SU-DHL-6 (cell line): ENCODE measurements around the gene TRPM3.

ENCODE experiments used
- H2AFZ ChIP-seq: fragments of 200-600 bp; sonication (generic); 2 replicates; pipeline ENCODE4 v1.6.1; 2014; ENCODE audit warnings: low read depth, mild to moderate bottlenecking, moderate library complexity, mixed read lengths, antibody characterized with exemption, low read length; ENCODE audit not compliant: severe bottlenecking
- H3F3A ChIP-seq: fragments of 200-600 bp; shearing (Covaris generic); 2 replicates; pipeline ENCODE4 v1.6.0; 2016; ENCODE audit warnings: antibody characterized with exemption, mild to moderate bottlenecking; ENCODE audit not compliant: insufficient read depth
- H3K27ac ChIP-seq: fragments of 200-600 bp; sonication (generic); 2 replicates; pipeline ENCODE4 v1.5.1; 2016; ENCODE audit warnings: low read depth, mild to moderate bottlenecking, low read length, moderate library complexity, mixed read lengths
- H3K27me3 ChIP-seq: fragments of 200-600 bp; sonication (generic), shearing (Covaris generic); 2 replicates; pipeline ENCODE4 v1.6.0; 2014; ENCODE audit warnings: mild to moderate bottlenecking, low read length
- H3K36me3 ChIP-seq: fragments of 200-600 bp; sonication (generic); 2 replicates; pipeline ENCODE4 v1.6.1; 2014; ENCODE audit warnings: mild to moderate bottlenecking, low read length, mixed read lengths
- H3K4me2 ChIP-seq: fragments of 300-600, 200-600 bp; shearing (Covaris generic), sonication (generic); 2 replicates; pipeline ENCODE4 v1.6.0; 2014; ENCODE audit warnings: low read length, low read depth, mild to moderate bottlenecking; ENCODE audit not compliant: poor library complexity, severe bottlenecking
- H3K4me3 ChIP-seq: fragments of 200-600 bp; sonication (generic); 2 replicates; pipeline ENCODE4 v1.5.1; 2014; ENCODE audit warnings: antibody characterized with exemption, low read length, mild to moderate bottlenecking, mixed read lengths; ENCODE audit not compliant: insufficient read depth, poor library complexity, severe bottlenecking
- H3K79me2 ChIP-seq: fragments of 200-600 bp; sonication (generic); 2 replicates; pipeline ENCODE4 v1.6.1; 2014; ENCODE audit warnings: mild to moderate bottlenecking, low read length, moderate library complexity; ENCODE audit not compliant: insufficient read depth
- H3K9ac ChIP-seq: fragments of 200-600 bp; sonication (generic); 2 replicates; pipeline ENCODE4 v1.7.0; 2014; ENCODE audit warnings: mild to moderate bottlenecking, low read length
- H3K9me2 ChIP-seq: fragments of 200-600 bp; sonication (generic); replicated peaks from 2 replicates; pipeline ENCODE4 v1.6.1; 2014; ENCODE audit warnings: low read length; ENCODE audit not compliant: insufficient read depth
- H3K9me3 ChIP-seq: fragments of 200-600 bp; sonication (generic); 2 replicates; pipeline ENCODE4 v1.6.1; 2014; ENCODE audit warnings: low read length, mixed read lengths; ENCODE audit not compliant: insufficient read depth
- H4K20me1 ChIP-seq: fragments of 200-600 bp; sonication (generic); 2 replicates; pipeline ENCODE4 v1.6.1; 2014; ENCODE audit warnings: low read depth, mild to moderate bottlenecking, antibody characterized with exemption, low read length, moderate library complexity, mixed read lengths
- CTCF ChIP-seq: fragments of 200-600 bp; sonication (generic); IDR thresholded peaks from one replicate; pipeline ENCODE4 v1.5.1; 2017; ENCODE audit warnings: antibody characterized with exemption, mild to moderate bottlenecking, low read length, moderate library complexity; ENCODE audit not compliant: insufficient read depth, poor library complexity, severe bottlenecking
- EZH2phosphoT487 ChIP-seq: fragments of 200-600 bp; sonication (generic), shearing (Covaris generic); conservative IDR thresholded peaks from 2 replicates; pipeline ENCODE4 v1.6.1; 2018; ENCODE audit warnings: mild to moderate bottlenecking, antibody characterized with exemption, low read length, moderate library complexity, mixed read lengths

Gene TRPM3

DNA sequence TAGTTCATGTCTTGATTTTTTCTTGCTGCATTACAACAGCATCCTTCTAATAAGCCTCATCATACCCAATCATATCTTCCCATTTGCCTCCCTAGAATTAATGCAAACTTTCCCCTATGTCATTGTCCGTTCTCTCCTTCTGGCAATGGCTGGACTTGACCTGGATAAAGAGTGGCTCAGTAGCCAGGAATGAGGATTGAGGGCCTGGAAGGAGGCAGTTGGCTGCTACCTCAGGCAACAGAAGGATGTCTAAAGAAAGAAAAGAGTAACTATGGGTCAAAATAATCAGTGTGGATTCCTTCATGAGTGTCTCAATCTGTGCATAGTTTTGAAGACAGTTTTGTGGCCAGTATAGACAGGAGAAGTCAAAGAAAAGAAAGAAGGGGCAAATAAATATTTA, 209.6 kb downstream of the TRPM3 start:
- TF ChIP-seq CTCF (no peak), EZH2phosphoT487 (no peak)
- Histone ChIP-seq H3K27ac (no peak overlapping the region), H3K9me3 (no peaks in the 10 kb centered on the region), H3K4me3 (no peak overlapping the region), H3K9ac (no peak overlapping the region), H3F3A (no peaks in the 10 kb centered on the region), H3K9me2 (no peaks in the 10 kb centered on the region), H3K36me3 (no peaks in the 10 kb centered on the region), H2AFZ (no peak overlapping the region), H3K79me2 (no peaks in the 10 kb centered on the region), H3K27me3 (no peaks in the 10 kb centered on the region), H3K4me2 (no peak overlapping the region), H4K20me1 (no peaks in the 10 kb centered on the region)

DNA sequence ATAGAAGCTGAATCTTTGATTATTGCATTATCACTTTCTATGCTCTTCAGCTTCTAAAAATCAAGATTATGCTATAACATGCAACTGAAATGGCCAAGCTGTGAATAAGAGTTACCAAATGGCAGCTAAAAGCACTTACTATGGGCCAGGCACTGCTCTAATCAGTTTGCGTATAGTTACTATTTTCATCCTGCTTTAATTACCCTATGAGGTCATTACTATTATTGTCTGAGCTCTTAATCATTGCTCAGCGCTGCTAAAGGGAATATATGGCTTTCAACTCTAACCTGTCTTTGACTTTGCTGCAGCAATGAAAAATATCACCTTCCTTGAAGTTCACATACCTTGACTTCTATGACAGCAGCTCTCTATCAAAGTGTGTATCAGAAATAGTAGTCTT, 210.8 kb downstream of the TRPM3 start:
- no peaks in the 10 kb centered on the region for H3K36me3 ChIP-seq
- H3K9me2 ChIP-seq: no peaks in the 10 kb centered on the region
- H4K20me1 ChIP-seq: no peaks in the 10 kb centered on the region
- H3K9ac ChIP-seq: no peak overlapping the region
- H3K79me2 ChIP-seq: no peaks in the 10 kb centered on the region
- no peak overlapping the region for H3K27ac ChIP-seq
- no peaks in the 10 kb centered on the region for H3F3A ChIP-seq
- H2AFZ ChIP-seq: no peak overlapping the region
- TF ChIP-seq EZH2phosphoT487 (no peak), CTCF (no peak)
- no peak overlapping the region for H3K4me2 ChIP-seq
- no peaks in the 10 kb centered on the region for H3K9me3 ChIP-seq
- no peak overlapping the region for H3K4me3 ChIP-seq
- no peaks in the 10 kb centered on the region for H3K27me3 ChIP-seq

- H3K4me3 ChIP-seq: no peak overlapping the region
- no peaks in the 10 kb centered on the region for H3K27me3 ChIP-seq
- H3F3A ChIP-seq: no peaks in the 10 kb centered on the region
- no peaks in the 10 kb centered on the region for H4K20me1 ChIP-seq
- no peaks in the 10 kb centered on the region for H3K36me3 ChIP-seq
- H3K79me2 ChIP-seq: no peaks in the 10 kb centered on the region
- TF ChIP-seq CTCF: no peak
- no peak for TF ChIP-seq EZH2phosphoT487
- H3K9me2 ChIP-seq: no peaks in the 10 kb centered on the region
- no peak overlapping the region for H3K9ac ChIP-seq
- no peak overlapping the region for H3K4me2 ChIP-seq
- H2AFZ ChIP-seq: no peak overlapping the region
- H3K27ac ChIP-seq: no peak overlapping the region
- H3K9me3 ChIP-seq: no peaks in the 10 kb centered on the region
Observed at GRCh38 chr9:70902692-70903131, 218.7 kb downstream of the TRPM3 start.
